HG02938 (cell line): Measurements from ENCODE around the gene BEX2.
"Not testable (repeated sequence)": the region's sequence is repeated elsewhere in the genome, so short reads cannot be mapped to it uniquely, and the experiment has no call there.

Experiments used
- ATAC-seq: cut with Tn5 transposase; IDR thresholded peaks from one replicate; pipeline ENCODE4 v1.9.1; 2021; ENCODE audit warnings: mild to moderate bottlenecking, moderate library complexity; ENCODE audit not compliant: unreplicated experiment

Gene BEX2

GRCh38 chrX:103310555-103311398 is at the start of gene BEX2:
Gene BEX2, minus strand, starts transcription at chrX:103310990. Its CDS starts 1,014 bp downstream, at chrX:103309976.
- peak; percentile 99 for ATAC-seq

DNA sequence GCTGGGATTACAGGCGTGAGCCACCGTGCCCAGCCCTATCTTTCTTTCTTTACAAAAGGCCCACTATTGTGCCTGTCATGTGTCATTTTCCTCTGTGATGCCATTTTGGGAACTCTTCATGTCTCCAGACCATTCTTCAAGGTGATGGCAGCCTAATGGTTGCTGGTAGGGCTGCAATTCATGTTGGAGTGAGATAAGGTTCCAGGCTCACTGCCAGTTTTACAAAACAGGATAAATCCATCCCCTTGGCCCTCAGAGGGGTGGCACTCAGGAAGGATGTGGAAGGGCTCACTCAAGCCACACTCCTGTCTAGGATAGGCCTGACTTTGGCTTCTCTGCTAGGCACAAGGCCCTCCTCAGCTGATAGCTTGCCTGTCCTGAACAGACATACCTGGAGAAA is 49.3 kb upstream of the BEX2 start:
- no peak for ATAC-seq

DNA sequence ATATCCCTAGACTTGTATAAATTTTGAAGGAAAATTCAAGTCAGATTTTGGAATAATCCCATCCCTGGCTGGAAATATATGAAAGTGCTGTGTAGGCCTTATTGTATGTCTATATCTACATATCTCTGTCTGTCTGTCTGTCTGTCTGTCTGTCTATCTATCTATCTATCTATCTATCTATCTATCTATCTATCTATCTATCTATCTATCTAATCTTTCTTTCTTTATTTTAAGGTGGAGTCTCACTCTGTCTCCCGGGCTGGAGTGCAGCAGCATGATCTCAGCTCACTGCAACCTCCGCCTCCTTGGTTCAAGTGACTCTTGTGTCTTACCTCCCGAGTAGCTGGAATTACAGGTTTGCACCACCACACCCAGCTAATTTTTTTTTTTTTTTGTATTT is 48.8 kb upstream of the BEX2 start:
- not testable (repeated sequence) for ATAC-seq

DNA sequence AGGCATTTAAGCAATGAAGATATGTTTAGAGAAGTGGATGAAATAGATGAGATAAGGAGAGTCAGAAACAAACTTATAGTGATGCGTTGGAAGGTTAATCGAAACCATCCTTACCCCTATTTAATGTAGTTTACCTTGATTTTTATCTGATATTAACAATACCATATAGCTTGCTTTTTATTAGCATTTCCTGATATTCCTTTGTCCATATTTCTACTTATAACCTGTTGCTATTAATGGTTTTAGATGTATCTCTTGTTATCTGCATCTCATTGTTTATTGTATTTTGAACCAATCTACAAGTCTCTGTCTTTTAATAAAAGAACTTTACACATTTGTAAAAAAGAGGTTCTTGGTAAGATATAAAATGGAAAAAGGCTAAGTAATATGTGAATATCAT is 47.1 kb upstream of the BEX2 start:
- no peak for ATAC-seq

DNA sequence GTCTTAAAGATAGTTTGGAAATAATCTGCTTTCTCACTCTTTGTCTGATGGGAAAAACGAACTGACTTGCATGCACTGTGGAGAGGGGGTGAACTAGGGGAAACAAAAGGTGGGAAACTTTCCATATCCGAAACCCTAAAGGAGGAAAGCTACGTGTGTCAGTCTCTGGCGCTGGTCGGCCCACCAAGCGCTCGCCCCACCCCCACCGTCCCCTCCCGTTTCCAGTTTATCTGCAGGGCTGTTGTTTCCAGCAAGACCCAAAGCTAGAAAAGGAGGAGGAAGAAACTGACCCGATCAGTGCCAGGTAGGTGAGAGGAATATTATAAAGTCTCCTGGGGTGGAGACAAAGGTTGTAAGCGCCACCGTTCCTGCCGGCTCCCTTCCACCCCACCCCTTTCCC is 46.1 kb upstream of the BEX2 start:
- ATAC-seq, result no peak

DNA sequence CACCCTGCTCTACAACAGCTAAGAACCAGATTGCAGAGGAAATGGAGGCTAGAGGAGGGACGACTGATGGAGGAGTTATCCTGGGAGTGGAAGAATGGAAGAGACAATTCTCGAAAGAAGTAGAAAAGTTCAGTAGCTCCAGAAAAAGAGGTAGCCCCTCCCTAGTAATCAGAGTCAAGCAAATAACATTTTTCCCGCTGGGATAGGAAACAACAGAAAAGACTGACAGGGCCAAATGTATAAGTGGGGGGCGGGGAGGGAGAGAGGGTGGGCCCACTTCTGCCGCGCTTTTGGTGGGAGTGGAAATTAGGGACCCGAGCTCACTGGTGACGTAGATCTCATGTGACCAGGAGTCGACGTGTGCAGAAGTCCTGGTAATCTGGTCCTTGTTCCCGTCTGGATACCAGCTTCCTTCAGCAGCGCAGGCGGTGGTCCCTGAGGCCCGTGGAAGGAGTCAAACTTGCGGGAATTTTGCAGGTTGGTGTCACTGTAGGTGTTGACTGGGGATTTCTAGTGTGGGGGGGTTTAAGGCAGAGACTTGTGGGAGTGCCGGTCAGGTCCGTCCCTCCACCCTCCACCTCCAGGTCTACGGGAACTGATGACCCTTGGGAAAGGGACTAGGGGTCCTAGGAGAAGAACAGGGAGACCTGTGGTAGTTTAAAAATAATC is 45.5 kb upstream of the BEX2 start, which contains the start of gene TCEAL9:
TSS of gene TCEAL9 (plus strand) at position 377 of the 669 bp plus-strand sequence. CDS start 1,179 bp downstream, outside the sequence.
- no peak for ATAC-seq

- ATAC-seq, result no peak
Observed at GRCh38 chrX:103347682-103348397, 37.0 kb upstream of the BEX2 start.

DNA sequence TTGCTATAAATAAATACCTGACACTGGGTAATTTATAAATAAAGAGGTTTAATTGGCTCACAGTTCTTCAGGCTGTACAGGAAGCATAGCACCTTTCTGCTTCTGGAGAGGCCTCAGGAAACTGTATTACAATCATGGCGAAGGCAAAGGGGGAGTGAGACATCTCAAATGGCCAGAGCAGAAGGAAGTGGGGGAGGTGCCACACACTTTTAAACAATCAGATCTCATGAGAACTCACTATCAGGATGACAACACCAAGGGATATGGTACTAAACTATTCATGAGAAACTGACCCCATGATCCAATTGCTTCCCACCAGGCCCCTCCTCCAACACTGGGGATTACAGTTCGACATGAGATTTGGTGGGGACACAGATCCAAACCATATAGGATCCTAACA is 33.8 kb upstream of the BEX2 start:
- no peak for ATAC-seq

- ATAC-seq, result no peak
Observed at GRCh38 chrX:103343105-103343504, 32.3 kb upstream of the BEX2 start.

DNA sequence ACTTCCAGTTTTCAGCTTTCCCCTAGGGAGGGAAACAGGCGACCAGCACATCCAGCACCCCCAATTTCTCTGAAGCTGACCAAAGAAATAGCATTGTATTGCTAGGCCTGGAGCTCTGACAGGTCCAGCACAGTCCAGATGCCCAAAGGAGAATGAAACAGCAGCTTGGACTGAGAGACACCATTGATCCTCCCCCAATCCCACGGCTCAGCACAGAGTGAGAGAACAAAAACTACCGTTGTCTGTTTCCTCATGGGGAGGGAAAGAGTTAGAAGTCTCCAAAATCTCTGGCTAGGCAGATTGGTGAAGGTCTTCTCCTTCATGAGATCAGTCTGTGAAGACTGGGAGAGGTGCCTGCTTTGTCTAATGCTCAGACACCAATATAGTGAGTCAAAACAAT is 27.9 kb upstream of the BEX2 start:
- ATAC-seq, result no peak

GRCh38 chrX:103330681-103331288 is 20.0 kb upstream of the BEX2 start:
- no peak for ATAC-seq

DNA sequence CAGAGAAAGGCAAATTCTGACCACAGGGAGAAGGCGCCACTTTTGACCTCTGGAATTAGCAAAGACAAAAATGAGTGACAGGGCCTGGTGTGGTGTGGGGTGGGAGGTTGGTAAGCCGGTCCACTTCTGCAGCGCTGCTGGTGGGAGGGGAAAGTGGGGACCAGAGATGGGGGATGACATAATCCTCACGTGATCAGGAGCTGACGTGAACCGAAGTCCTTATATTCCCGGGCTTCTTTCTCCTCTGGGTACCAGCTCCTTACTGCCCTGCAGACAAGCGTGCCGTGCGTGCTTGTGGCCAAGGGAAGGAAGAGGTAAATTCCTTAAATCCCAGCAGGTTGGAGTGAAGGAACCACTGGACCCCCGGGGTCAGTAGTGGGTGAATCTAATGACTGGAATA is 19.2 kb upstream of the BEX2 start, which contains the start of gene TCEAL7:
TSS of gene TCEAL7 (plus strand) at position 249 of the 400 bp plus-strand sequence. CDS start 1,165 bp downstream, outside the sequence.
- ATAC-seq, result no peak

GRCh38 chrX:103311399-103311780 is 600 bp upstream of the BEX2 start:
- ATAC-seq, result no peak

GRCh38 chrX:103309860-103310554 is 783 bp downstream of the BEX2 start:
- no peak for ATAC-seq

DNA sequence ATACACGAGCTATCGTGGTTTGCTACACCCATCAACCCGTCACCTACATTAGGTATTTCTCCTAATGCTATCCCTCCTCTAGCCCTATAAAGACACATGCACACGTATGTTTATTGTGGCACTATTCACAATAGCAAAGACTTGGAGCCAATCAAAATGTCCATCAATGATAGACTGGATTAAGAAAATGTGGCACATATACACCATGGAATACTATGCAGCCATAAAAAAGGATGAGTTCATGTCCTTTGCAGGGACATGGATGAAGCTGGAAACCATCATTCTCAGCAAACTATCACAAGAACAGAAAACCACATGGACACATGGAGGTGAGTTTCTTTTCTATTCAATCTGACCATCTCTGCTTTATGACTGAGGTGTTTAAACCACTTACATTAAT is 5.1 kb downstream of the BEX2 start:
- not testable (repeated sequence) for ATAC-seq

DNA sequence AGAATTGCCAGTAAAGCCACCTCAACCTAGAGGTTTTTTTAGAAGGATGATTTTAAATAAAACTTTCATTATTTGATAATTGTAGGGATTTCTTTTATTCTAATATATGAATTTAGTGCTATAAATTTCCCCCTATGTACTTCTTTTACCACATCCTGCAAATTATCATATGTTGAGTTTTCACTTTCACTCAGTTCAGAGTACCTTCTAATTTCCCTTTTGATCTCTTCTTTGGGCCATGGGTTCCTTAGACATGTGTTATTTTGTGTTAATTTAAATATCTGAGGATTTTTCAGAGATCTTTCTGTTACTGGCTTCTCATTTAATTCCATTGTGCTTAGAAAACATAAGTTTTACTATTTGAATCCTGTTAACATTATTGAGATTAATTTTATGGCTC is 6.1 kb downstream of the BEX2 start:
- ATAC-seq, result no peak

DNA sequence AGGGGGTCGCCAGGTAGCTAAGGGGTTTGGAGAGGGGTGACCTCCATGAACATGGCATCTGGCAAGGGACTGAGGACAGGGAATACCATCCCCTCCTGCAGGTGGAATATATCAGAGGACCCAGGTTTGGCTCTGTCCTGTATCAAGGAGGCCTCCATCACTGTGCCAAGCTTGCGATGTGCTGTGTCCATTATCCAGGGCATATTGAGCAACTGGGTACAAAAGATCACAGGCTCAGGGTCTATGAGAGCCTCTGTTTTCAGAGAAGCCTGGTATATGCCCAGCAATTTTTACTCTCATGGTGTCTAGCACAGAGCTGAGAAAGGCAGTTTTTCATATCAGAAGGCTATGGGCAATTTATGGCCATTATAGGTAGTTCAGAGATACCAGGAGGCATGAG is 17.7 kb downstream of the BEX2 start:
- no peak for ATAC-seq

- ATAC-seq, result no peak
Observed at GRCh38 chrX:103279624-103280023, 31.2 kb downstream of the BEX2 start.

DNA sequence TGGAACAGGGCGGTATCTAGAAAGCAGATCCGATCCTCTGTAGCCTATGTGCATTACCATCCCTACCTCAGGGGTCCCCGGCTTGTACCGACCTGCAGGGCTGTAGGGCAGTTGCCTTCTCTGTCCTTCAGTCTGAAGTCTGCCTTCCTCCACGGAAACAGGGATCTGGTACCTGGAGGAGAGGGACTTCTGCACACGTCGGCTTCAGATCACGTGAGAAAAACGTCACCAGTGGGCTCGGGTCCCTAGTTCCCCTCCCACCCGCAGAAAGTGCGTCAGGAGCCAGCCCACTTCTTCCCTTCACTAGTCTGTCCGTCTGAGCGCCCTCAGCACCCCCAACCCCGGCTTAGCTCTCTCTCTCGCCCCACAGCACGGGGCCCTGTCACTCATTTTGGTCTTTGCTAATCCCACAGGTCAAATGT is 34.2 kb downstream of the BEX2 start, which contains the start of gene TCEAL5:
TSS of gene TCEAL5 (minus strand) at position 170 of the 422 bp plus-strand sequence. CDS start 2,187 bp downstream, outside the sequence.
- ATAC-seq, result no peak

DNA sequence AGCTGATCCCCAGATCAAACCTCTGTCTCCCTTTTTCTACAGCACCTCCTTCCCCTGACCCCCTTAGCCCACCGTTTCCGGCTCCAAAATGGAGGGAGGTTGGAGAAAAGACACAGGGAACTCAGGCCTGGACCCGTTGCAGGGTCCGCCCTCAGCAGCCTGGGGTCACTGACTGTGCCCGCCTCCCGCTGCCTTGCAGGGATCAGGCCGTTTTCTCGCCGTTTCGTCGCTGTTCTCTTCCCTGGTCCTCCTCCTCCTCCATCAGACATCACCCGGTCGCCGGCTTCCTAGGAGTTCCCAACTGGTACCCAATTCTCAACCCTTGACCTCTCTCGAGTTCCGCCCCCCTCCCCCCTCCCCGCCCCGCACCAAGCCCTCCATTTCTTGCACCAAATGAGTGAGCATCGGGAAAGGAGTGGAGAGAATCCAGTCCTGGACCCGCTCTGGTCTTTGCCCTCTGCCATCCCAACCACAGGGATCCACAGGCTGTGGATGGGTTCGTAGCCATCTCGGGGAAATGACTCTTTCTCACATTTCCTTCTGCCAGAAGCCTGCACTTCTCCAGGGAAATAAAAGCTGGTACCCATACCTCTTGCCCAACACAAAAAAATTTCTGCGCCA is 34.7 kb downstream of the BEX2 start:
- ATAC-seq, result no peak
